GM19025 (cell line): Measurements from ENCODE around the gene LAMTOR3.

Experiments
- ATAC-seq: cut with Tn5 transposase; IDR thresholded peaks from one replicate; pipeline ENCODE4 v1.9.1; 2021; ENCODE audit warnings: mild to moderate bottlenecking, low read depth, moderate library complexity; ENCODE audit not compliant: unreplicated experiment

LAMTOR3 gene

DNA sequence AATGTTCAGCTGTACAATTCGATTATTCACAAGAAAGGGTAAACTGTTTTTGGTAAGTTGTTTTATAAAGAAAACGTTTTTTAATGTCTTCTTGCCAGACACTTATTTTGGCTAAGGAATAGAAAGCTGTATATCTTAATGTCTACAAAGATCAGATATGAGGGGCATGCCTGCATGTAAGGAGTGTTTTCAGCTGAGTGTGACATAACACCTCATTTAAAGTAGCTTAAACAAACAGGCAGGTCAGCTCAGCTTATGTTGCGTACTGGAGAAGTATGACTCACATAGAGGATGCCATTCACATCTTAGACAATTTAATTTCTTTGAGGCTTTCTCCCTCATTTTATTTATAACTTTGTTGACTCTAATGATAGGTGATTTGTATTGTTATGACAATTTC is 30.4 kb downstream of the LAMTOR3 start:
- ATAC-seq: no peak

DNA sequence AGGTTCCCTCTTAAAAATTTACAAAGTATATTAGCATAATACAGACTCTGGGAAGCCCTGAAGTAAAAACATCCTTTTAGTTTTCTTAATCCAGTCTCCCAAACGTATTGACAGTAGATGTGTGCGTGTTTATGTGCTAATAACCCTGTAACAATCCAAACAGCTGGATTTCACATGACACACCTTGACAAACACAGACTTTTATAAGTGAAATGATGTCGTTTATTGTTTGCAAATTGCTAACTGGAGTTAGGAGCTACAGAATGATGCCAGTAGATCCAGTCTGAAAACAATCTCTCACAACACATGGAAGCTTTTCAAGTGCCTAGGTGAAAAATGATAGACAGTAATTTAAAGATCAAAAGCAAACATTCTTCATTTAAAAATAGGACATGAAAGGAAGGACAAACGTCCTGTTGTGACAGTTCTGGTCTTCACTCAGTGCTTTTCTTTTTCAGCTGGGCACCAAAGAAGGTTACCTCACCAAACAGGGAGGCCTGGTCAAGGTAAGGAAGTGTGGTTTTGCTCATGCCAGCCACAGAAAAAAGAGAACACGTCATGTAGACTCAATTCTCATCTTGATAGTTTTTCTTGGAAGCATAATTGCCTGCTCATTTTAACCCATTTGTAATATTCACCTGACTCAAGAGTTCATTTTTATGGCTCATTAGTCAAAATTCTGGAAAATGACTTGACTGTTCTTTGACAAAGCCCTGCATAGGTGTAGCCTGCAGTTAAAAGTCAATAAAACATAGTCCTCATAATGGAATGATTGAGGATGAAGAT is 32.9 kb downstream of the LAMTOR3 start:
- ATAC-seq: peak; percentile 52

DNA sequence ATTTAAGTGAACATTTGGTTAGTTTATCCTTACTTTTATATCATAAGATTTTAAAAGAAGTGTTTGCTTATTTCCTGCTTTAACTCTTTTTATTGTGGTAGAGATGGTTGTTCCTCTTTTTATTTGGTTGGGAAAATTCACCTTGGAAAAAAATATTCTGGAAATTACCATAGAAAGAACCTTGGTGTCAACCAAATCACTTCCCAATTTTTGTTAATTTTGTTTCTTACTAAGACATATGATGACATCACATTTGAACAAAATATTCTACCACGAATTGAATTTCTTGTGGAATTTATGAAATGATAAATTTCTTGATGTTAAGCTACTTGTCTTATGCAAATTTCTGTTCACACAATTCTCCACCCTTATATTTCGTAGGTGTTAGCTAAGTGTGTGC is 33.7 kb downstream of the LAMTOR3 start:
- ATAC-seq: no peak

DNA sequence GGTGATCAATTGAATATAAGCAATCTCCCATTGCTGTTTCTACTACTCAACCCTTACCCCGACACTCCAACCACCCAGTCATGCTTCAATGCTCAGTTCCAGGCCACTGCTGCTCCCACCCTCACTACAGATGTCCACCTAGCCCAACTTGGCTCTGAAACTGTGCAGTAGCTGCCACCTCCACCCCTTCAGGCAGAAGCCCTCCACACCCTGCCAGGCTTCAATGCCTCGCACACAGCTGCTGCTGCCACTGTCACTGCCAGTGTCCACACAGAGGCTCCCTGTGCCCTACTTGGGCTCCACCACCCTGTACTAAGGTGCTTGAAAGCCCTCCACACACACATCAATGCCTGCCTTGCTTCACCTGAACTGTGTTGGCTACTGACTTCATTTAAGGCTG is 34.6 kb downstream of the LAMTOR3 start:
- no peak for ATAC-seq

DNA sequence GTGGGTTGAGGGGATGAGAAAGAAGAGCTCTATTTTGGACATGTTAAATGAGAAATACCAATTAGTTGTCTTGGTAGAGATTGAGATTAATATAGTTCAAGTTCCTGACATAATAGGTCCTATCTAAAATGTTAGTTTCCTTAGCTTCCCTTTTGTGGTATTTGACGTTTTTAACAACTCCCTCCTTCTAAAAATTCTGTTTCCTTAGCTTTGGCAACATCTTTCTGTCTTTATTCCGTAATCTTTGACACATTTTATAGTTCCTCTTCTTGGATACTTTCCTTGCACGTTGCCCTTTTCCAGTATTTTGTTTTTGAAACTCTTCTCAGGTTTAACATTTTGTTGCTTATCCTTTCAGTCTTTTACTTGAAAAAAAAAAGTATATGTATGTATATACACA is 36.9 kb downstream of the LAMTOR3 start:
- no peak for ATAC-seq

DNA sequence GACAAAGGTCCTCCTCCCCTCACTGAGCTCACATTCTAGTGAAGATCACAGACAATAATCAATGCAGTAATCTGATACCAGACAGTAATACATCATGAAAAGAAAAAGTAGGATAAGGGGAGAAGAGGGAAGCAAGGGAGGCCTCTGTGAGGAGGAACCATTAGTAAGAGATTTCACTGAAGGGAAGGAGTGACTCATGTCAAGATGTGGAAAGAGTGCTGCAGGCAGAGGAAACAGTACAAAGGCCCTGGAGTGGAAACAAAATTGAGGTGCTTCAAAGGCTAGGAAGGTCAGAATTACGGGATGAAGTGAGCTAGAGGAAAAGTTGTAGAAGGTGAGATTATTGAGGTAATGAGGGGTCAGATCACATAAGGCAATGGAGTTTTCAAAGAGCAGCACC is 38.1 kb downstream of the LAMTOR3 start:
- ATAC-seq: no peak

DNA sequence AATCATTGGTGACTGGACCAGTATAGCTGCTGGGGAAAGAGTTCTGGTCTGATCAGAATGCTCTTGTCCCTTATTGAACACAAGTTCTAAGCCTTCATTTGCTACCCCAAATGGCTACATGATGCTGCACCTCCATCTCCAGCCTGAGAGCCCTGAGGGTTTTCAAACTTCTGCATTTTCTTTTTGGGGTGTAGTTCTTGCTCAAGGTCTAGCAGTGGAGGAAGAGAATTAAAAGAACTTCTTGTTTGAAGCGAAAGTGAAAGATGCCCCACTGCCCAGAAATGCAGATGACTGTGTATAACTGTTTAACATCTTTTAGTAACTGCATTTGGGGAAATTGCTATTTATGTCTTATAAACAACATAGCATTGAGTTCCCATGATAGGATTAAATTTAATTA is 38.5 kb downstream of the LAMTOR3 start:
- ATAC-seq: peak; percentile 36

DNA sequence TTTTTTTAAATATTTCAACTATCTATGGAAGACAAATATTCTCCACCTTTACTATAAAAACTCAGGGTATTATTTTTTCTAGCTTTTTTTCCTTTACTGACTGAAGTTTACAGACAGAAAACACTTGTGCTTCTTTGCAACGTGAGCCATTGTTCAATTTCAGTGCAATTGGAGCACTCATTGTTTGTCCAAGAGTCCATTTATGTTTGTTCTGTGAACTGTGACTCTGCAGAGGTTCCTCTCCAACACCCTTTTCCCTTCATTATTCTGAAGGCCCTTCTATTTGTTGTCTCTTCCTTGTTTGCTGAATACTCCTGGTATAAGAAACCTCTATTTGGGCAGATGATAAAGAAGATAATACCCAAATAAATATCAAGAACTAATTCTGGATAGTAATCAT is 40.2 kb downstream of the LAMTOR3 start:
- no peak for ATAC-seq

DNA sequence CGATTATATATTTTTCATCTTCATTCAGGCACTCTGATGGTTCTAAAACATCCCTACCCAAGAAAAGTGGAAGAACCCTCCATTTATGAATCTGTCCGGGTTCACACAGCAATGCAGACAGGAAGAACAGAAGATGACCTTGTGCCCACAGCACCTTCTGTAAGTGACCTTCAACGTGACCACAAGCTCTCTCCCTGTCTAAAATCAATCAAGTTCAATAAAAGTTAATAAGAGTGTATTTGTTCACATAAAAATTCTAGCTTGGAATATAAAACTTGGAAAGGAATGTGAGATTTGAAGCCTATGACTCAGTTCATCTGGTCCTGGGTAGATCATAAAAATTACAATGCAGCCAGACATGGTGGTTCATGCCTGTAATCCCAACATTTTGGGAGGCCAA is 41.0 kb downstream of the LAMTOR3 start:
- ATAC-seq: no peak

DNA sequence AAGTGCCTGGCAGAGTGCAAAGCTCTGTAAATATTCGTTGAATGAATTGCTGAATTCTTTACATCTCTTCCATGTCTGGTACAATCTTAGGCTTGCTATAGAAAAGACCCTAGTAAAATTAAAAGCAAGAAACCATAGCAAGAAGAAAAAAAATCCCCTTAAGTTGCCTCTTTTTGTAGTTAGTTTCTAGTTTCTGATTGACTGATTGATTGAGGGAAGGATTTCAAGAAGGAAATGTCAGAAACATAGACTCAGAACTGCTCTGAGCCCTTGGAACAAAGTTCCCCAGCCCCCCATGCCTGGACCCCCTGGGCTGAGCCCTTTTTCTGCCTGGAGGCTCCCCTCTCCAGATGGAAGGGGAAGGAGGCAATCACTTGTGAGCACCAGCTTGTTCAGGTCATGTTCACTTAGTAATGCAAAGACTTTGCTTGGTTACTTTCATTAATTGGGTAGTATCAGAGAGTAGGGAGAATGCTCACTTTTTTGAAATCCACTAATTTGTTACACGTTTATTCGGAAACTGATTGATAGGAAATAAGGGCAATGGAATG is 42.0 kb downstream of the LAMTOR3 start:
- no peak for ATAC-seq

DNA sequence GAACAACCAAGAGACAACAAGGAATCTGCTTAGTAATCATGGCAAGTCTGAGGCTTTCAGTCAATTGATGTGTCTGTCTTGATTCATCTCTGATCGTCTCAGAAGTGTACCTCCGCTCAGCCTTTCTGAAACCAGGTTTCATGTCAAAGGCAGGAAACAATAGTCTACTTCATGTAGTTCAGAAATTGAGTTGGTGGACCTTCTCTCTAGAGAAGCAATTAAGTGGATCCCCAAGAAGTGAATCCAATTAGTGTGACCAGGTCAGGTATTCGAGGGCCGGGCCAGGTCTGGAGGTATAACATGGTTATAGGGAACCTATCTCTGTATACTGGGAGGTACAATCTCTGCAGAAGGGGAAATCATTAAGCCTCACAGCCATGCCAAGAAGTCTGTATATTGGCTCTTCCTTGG is 45.6 kb downstream of the LAMTOR3 start:
- peak; percentile 31 for ATAC-seq

DNA sequence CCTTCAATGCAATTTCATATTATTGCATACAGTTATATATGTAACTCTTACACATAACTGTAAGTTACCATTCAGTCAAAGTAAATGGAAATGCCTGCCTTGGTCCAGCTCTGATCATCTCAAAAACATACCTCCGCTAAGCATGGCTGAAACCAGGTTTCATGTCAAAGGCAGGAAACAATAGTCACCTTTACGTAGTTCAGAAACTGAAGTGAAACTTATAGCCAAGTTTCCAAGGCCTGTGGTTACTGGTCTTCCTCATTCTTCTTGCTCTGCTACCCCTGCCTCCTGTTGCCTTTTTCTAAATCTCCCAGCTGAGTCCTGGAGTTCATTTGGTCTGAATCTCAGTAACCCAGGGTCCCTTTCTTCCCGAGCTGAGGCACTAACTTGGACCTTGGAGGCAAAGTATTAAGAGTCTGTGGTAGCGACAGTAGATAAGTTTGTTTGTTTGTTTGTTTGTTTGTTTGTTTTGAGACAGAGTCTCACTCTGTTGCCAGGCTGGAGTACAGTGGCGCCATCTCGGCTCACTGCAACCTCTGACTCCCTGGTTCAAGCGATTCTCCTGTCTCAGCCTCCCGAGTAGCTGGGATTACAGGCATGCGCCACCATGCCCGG is 46.8 kb downstream of the LAMTOR3 start:
- ATAC-seq: peak; percentile 48

DNA sequence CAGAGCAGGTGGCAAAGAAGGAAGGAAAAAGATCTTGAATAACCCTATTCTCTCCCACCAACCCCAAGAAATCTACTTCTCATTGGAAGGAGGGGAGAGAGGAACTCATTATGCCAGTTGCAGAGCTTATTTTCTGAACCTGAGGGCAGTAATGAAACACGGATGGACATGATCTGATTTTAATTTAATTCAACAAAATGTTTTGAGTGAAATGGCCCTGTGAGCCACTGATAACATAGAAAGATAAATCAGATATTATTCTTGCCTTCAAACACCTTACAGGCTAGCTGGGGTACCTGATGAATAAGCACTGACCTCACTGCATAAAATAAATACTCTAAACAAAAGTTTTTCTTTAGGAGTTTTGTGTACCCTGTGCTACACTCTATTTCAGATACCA is 47.3 kb downstream of the LAMTOR3 start:
- no peak for ATAC-seq

DNA sequence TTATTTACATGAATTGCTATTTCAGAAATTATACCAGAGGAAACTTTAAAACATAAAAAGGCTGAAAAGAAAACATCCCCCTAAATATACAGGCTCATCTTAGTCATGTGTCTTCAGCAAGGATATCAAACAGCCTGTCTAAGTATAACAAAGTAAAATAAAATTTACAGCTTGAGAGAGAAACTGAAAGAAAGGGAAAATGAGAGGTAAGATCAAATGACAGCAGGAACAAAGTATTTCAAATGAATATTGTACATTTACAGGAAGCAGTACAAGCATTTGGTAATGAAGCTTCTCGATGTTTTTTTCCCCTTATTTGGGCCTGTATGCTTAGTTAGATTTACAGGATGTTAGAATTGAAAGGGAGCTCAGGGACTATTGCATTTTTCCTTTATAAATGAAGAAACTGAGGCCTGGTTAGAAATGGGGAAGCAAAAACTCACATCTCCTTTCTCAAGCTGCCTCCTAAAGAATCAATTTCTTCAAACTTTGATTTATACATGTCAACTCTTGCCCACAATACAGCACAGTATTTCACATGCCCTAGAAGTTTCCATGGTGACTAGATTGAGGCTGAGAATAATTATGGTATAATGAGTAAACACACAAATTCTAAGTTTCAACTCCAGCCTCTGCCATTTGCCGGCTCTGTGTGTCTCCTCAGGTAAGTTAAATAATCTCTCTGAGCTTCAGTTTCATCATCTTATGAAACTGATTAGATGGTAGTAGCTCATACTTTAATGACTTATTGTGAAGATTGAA is 48.3 kb downstream of the LAMTOR3 start:
- ATAC-seq: no peak

DNA sequence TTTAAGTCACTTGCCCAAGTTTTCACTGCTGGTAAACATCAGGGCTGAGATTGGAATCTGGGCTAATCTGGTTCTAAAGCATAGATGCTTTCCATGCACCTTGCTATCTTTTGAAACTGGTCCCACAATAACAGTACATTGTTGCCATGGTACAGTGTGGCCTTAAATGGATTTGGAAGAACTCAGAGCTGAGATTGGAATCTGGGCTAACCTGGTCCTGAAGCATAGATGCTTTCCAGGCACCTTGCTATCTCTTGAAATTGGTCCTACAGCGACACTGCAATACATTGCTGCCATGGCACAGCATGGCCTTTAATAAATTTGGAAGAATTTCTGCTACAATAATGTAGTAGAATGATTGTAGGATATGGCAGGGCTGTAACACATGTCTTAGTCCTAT is 49.0 kb downstream of the LAMTOR3 start:
- ATAC-seq: no peak

DNA sequence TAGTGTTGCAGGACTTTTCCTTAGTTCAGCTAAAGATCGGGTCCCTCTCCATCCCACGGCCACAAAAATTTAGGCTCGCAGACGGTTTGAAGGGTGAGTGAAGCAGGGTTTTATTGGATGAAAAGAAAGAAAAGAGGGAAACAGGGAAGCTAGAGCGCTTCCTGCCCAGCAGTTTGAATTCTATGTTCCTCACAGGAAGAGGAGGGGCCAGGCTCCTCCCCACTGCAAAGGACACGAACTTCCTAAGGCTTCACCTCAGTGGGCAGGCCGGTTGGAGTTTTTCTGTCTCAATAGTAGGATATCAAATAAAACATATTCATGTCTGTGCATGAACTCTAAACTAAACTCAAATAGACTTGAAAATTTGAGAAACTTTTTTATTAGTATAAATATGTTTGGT is 50.2 kb downstream of the LAMTOR3 start:
- ATAC-seq: no peak

DNA sequence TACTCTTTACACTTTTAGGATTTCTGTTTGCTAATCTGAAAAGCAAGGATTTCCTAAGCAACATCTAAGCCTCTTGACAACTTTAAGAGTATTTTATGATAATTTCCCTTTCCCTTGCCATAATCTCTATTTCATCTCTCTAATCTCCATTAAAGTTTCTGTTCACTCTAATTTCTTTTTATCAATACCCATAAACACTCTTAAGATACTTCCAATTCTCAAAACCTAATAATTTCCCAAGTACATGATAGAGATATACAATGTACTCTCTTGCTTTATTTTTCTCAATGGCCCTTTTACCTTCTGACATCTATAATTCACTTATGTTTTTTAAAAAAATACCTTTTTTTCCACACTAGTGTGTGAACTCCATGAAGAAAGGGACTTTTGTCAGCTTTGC is 50.8 kb downstream of the LAMTOR3 start:
- ATAC-seq: no peak

DNA sequence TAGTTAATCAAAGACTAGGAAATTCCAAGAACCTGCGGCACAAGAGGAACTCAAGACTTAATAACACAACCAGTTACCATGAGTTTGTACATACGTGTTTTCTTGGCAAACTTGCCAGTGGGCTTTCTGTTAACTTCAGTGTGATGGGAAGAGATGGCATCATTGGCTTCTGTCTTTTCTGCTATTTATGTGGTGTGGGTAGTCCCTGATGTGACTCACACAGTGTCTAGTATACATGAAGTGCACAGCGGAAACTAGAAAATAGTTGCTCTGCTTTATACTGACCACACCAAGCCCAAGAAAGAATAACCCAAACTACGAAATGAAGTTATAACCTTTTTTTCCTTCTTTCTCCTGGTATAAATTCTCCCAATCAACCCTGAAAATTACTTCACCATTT is 53.1 kb downstream of the LAMTOR3 start:
- ATAC-seq: no peak

DNA sequence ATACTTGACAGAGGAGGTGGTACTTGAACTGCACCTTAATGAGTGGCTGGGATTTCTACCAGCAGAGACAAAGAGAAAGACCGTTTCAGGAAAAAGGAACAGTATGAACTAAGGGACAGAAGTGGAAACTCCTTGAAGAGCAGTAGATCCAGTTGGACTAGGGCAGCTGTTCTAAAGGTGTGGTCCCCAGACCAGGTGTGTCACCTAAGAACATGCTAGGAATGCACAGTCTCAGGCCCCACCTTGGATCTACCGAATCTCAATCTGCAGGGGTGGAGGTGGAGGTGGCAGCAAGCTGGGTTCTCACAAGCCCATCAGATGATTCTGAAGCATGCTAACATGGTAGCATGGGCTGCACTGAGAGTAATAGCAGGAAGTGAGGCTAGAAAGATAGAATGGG is 55.3 kb downstream of the LAMTOR3 start:
- no peak for ATAC-seq

DNA sequence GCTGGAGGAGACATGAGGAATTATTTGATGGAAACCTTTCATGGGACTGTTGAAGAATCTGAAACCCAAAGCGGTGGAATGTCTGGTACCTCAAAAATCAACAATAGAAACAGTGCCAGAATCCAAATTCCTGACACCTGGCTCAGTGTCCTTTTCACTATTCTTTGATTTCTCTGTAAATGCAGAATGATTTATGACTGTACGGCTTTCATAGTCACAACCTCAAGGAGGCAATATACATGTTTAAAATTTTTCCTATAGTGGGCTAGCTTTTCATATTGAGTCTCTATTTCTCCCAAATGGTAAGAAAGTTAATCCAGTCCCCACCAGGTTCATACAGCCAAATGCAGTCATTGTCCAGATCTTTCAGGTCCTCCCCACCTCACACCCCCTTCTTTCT is 58.3 kb downstream of the LAMTOR3 start:
- no peak for ATAC-seq

DNA sequence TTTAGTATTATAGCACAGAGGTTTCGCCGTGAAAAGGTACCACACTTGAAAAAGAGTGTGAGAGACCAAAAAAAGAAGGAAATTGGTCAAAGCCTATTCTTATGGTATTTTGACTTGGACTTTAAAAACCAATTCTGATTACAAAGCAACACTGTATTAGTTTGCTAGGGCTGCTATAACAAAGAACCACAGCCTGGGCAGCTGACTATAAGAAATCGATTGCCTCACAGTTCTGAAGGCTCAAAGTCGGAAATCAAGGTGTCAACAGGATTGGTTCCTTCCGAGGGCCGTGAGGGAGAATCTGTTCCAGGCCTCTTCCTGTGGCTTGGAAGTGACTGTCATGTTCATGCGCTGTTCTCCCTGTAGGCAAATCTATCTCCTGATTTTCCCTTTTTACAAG is 59.7 kb downstream of the LAMTOR3 start:
- no peak for ATAC-seq
